ENCODE results near the gene RELA.
"Not testable (repeated sequence)": the region's sequence is repeated elsewhere in the genome, so short reads cannot be mapped to it uniquely, and the experiment has no call there.

RELA gene

DNA sequence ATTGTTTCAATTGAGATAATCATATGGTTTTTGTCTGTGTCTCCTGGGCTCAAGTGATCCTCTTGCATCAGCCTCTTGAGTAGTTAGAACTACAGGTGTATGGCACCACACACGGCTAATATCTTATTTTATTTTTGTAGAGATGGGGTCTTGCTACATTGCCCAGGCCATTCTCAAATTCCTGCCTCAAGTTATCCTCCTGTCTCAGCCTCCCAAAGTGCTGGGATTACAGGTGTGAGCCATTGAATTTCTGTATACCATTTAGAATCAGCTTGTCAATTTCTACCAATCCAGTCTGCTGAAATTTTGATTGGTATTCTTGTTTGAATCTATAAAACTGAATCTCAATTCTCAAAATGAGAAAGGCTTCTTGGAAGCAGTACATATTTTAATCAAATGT is 39.0 kb upstream of the RELA start:
- Histone ChIP-seq H3K4me3 (no peak overlapping the region), H3K36me3 (ENCODE audit: insufficient read depth, low read length) (no peaks in the 10 kb centered on the region), H3K27ac (no peak overlapping the region), H3K9me3 (ENCODE audit: low read depth, low read length) (no peaks in the 10 kb centered on the region), H3K9ac (ENCODE audit: insufficient read length) (no peak overlapping the region)
- DNase-seq (ENCODE audit: low read depth, low spot score), result no peak
- no peak for TF ChIP-seq EZH2 (IDR thresholded peaks at IDR 0.05)

DNA sequence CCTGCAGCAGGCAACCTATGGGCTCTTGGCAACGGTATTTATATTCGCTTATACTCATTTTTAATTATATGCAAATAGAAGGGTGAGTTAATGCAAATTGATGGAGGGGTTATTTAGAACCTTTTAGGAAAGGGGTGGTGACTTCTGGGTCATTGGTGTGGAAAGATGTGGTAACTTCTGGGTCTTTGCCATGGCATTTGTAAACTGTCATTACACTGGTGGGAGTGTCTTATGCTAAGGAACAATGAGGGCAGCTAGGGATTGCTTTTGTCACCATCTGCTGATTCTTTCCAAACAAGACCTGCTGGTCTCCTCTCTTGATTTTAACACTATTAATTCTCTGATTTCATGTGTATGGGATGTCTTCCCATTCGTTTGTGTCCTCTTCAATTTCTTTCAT is 37.7 kb upstream of the RELA start:
- no peaks in the 10 kb centered on the region for H3K36me3 ChIP-seq (ENCODE audit: insufficient read depth, low read length)
- no peak for DNase-seq (ENCODE audit: low read depth, low spot score)
- no peak overlapping the region for H3K4me3 ChIP-seq
- no peaks in the 10 kb centered on the region for H3K9me3 ChIP-seq (ENCODE audit: low read depth, low read length)
- no peak overlapping the region for H3K27ac ChIP-seq
- TF ChIP-seq POLR2AphosphoS5 (IDR thresholded peaks at IDR 0.05; ENCODE audit: borderline replicate concordance, low read depth, low read length) (no peak), EZH2 (IDR thresholded peaks at IDR 0.05) (no peak), FOXP2 (optimal IDR thresholded peaks at IDR 0.05; ENCODE audit: control extremely low read depth, extremely low read length, insufficient read depth) (no peak)
- H3K9ac ChIP-seq (ENCODE audit: insufficient read length), result no peak overlapping the region

DNA sequence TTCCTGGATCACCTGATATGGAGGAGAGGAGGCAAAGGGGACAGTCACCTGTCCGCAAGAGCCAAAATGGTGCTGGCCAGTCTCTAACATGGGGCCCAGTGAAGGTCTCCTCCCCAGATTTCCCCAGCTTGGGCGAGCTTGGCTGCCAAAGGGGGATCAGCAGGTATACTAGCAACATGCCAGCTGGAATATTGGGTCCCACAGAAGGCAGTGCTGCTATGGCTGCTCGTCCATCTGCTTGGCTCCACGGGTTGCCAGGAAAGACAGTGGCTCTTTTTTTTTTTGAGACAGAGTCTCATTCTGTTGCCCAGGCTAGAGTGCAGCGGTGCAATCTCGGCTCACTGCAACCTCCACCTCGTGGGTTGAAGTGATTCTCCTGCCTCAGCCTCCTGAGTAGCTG is 36.6 kb upstream of the RELA start:
- Histone ChIP-seq H3K9me3 (ENCODE audit: low read depth, low read length) (no peaks in the 10 kb centered on the region), H3K36me3 (ENCODE audit: insufficient read depth, low read length) (no peaks in the 10 kb centered on the region), H3K4me3 (no peak overlapping the region), H3K9ac (ENCODE audit: insufficient read length) (no peak overlapping the region), H3K27ac (no peak overlapping the region)
- no peak for DNase-seq (ENCODE audit: low read depth, low spot score)
- TF ChIP-seq FOXP2 (optimal IDR thresholded peaks at IDR 0.05; ENCODE audit: control extremely low read depth, extremely low read length, insufficient read depth) (no peak), POLR2AphosphoS5 (IDR thresholded peaks at IDR 0.05; ENCODE audit: borderline replicate concordance, low read depth, low read length) (no peak), EZH2 (IDR thresholded peaks at IDR 0.05) (no peak)

DNA sequence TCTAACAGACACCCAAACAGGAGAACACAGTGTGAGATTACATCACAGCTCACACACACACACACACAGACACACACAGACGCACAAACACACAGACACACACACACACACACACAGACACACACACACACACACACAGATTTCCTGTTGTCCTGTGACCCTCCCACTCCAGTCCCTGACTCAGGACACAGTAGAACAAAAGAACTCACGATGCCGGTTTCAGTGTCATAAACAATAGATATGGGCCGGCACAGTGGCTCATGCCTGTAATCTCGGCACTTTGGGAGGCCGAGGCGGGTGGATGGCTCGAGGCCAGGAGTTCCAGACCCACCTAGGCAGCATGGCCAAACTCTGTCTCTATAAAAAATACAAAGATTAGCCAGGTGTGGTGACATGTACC is 35.5 kb upstream of the RELA start:
- Histone ChIP-seq H3K27ac (no peak overlapping the region), H3K36me3 (ENCODE audit: insufficient read depth, low read length) (no peaks in the 10 kb centered on the region), H3K9ac (ENCODE audit: insufficient read length) (no peak overlapping the region), H3K9me3 (ENCODE audit: low read depth, low read length) (no peaks in the 10 kb centered on the region), H3K4me3 (no peak overlapping the region)
- DNase-seq (ENCODE audit: low read depth, low spot score), result no peak
- no peak for TF ChIP-seq FOXP2 (optimal IDR thresholded peaks at IDR 0.05; ENCODE audit: control extremely low read depth, extremely low read length, insufficient read depth)
- TF ChIP-seq EZH2 (IDR thresholded peaks at IDR 0.05), result no peak
- no peak for TF ChIP-seq POLR2AphosphoS5 (IDR thresholded peaks at IDR 0.05; ENCODE audit: borderline replicate concordance, low read depth, low read length)

DNA sequence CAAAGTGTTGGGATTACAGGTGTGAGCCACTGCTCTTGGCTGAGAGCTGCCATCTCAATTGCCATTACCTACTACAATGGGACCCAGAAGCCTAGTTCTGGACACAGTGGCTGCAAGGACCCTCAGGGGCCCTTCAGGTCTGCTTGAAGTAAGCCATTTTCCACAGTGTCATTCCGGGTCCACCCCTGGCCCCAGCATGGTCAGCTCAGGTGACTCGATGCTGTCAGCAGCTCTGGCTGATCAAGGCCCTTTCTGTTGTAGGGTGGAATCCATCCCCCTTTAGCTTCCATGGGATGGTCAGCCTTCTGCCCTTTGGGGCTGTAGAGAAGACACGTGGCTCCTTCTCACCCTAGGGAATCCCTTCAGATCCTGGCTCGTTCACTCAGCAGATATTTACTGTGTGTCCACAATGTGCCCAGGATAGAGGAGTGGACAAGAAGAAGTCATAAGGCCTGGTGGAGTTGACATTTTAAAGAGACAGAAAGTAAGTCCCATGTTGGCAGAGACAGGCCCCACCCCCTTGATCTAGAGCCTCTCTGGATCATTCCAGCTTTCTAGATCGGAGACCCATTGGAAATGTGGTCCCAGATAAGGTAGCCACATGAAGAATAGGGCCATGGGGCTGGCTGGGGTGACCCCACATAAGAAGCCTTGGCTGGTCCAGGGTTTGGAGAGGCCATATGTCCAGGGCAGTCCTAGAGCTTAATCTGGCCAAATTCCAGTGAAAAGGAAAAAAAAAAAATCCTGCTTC is 34.3 kb upstream of the RELA start:
- no peak for TF ChIP-seq EZH2 (IDR thresholded peaks at IDR 0.05)
- H3K36me3 ChIP-seq (ENCODE audit: insufficient read depth, low read length), result no peaks in the 10 kb centered on the region
- no peak overlapping the region for H3K9ac ChIP-seq (ENCODE audit: insufficient read length)
- no peaks in the 10 kb centered on the region for H3K9me3 ChIP-seq (ENCODE audit: low read depth, low read length)
- no peak overlapping the region for H3K4me3 ChIP-seq
- no peak for DNase-seq (ENCODE audit: low read depth, low spot score)
- H3K27ac ChIP-seq, result no peak overlapping the region

DNA sequence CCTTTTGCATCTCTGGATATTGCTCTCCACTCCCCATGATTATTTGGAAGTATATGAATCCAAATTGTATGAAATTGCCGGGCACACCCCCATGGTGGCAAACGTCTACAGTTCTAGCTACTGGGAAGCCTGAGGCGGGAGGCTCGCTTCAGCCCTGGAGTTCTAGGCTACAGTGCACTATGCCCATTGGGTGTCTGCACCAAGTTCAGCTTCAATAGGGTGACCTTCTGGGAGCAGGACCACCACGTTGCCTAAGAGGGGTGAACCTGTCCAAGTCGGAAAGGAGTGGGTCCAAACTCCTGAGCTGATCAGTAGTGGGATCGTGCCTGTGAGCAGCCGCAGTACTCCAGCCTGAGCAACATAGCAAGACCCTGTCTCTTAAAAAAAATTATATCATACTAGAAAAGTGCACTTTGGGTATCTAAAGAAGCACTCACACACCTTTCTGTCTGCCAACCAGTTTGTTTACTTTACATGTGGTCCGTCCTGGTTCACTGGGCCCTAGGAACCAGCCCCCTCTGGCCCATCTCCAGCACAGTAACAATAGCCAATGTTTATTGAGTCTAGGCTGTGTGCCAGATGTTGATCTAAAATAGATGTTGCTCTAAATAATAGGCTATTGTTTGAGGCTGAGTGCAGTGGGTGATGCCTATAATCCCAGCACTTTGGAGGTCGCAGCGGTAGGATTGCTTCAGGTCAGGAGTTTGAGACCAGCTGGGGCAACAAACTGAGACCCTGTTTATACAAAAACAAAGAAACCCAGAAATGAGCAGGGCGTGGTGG is 32.9 kb upstream of the RELA start:
- TF ChIP-seq EZH2 (IDR thresholded peaks at IDR 0.05) (no peak), POLR2AphosphoS5 (IDR thresholded peaks at IDR 0.05; ENCODE audit: borderline replicate concordance, low read depth, low read length) (no peak), FOXP2 (optimal IDR thresholded peaks at IDR 0.05; ENCODE audit: control extremely low read depth, extremely low read length, insufficient read depth) (no peak)
- Histone ChIP-seq H3K4me3 (no peak overlapping the region), H3K9ac (ENCODE audit: insufficient read length) (no peak overlapping the region), H3K27ac (no peak overlapping the region), H3K36me3 (ENCODE audit: insufficient read depth, low read length) (no peaks in the 10 kb centered on the region), H3K9me3 (ENCODE audit: low read depth, low read length) (no peaks in the 10 kb centered on the region)
- DNase-seq (ENCODE audit: low read depth, low spot score), result no peak

DNA sequence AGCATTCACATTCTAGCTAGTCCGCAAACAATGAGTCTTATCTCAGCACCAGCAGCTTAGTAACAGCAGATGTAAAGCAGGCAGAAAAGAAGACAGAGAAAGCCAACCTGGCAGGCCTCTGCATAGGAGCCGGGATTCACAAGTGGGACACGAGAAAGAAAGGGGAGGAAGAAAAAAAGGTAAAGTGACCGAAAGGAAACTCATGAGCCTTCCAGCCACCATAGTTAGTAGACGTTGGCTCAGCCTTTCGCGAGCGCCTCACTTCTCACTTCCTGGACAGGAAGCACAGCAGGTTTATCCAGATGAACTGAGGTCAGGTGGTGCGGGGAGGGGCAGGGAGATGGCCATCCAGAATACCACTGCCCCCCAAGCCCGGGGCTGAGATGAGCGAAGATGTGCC is 29.7 kb upstream of the RELA start:
- DNase-seq (ENCODE audit: low read depth, low spot score), result no peak
- no peak overlapping the region for H3K9ac ChIP-seq (ENCODE audit: insufficient read length)
- TF ChIP-seq FOXP2 (optimal IDR thresholded peaks at IDR 0.05; ENCODE audit: control extremely low read depth, extremely low read length, insufficient read depth) (no peak), POLR2AphosphoS5 (IDR thresholded peaks at IDR 0.05; ENCODE audit: borderline replicate concordance, low read depth, low read length) (no peak), EZH2 (IDR thresholded peaks at IDR 0.05) (no peak)
- no peak overlapping the region for H3K4me3 ChIP-seq
- H3K36me3 ChIP-seq (ENCODE audit: insufficient read depth, low read length), result no peaks in the 10 kb centered on the region
- no peaks in the 10 kb centered on the region for H3K9me3 ChIP-seq (ENCODE audit: low read depth, low read length)
- H3K27ac ChIP-seq, result no peak overlapping the region

DNA sequence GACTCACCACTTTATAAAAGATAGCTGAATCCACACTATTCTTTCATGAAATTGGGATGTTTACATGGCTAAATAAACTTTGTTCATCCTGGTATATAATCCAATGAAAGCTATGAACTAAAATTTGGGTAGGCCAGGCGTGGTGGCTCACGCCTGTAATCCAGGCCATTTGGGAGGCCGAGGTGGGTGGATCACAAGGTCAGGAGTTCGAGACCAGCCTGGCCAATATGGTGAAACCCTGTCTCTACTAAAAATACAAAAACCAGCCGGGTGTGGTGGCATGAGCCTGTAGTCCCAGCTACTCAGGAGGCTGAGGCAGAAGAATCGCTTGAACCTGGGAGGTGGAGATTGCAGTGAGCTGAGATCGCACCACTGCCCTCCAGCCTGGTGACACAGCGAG is 29.1 kb upstream of the RELA start:
- H3K27ac ChIP-seq; DNase-seq (ENCODE audit: low read depth, low spot score); H3K36me3 ChIP-seq (ENCODE audit: insufficient read depth, low read length); H3K9ac ChIP-seq (ENCODE audit: insufficient read length); H3K9me3 ChIP-seq (ENCODE audit: low read depth, low read length); H3K4me3 ChIP-seq: not testable (repeated sequence)

DNA sequence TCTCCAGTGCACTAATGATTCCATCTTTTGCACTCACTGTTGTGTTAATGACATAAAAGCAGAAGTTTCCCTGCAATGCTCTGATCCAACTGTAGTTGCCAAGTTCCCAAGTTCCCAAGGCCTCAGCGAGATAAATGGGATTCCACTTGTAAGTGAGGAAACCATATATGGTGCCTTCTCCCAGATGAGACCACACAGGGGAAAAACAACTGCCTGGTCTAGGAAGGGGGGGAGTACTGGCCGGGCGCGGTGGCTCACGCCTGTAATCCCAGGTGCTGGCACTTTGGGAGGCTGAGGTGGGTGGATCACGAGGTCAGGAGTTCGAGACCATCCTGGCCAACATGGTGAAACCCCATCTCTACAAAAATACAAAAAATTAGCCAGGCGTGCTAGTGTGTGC is 23.3 kb upstream of the RELA start:
- no peaks in the 10 kb centered on the region for H3K36me3 ChIP-seq (ENCODE audit: insufficient read depth, low read length)
- no peak overlapping the region for H3K27ac ChIP-seq
- TF ChIP-seq POLR2AphosphoS5 (IDR thresholded peaks at IDR 0.05; ENCODE audit: borderline replicate concordance, low read depth, low read length), result no peak
- no peak for TF ChIP-seq EZH2 (IDR thresholded peaks at IDR 0.05)
- TF ChIP-seq FOXP2 (optimal IDR thresholded peaks at IDR 0.05; ENCODE audit: control extremely low read depth, extremely low read length, insufficient read depth), result no peak
- H3K9ac ChIP-seq (ENCODE audit: insufficient read length), result no peak overlapping the region
- DNase-seq (ENCODE audit: low read depth, low spot score), result no peak
- H3K9me3 ChIP-seq (ENCODE audit: low read depth, low read length), result no peaks in the 10 kb centered on the region
- no peak overlapping the region for H3K4me3 ChIP-seq

DNA sequence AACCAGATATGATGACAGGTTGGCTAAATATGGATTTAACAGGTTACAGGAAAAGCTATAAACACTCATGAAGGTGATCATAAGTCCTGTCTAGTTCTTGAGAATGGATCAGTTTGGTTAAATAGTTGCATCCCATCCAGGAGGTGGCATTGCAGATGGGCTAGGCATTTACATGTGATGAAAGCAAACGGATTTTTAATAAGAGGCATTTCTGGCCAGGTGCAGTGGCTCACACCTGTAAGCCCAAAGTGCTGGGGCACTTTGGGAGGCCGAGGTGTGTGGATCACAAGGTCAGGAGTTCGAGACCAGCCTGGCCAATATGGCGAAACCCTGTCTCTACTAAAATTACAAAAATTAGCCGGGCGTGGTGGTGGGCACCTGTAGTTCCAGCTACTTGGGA is 20.8 kb upstream of the RELA start:
- H3K4me3 ChIP-seq; DNase-seq (ENCODE audit: low read depth, low spot score); H3K9me3 ChIP-seq (ENCODE audit: low read depth, low read length); H3K27ac ChIP-seq; H3K36me3 ChIP-seq (ENCODE audit: insufficient read depth, low read length); H3K9ac ChIP-seq (ENCODE audit: insufficient read length): not testable (repeated sequence)

Data from SK-N-MC (cell line).